ENCODE measurements around the gene ZNF177. TPM values are rescaled to one million over a fixed set of nuclear protein-coding genes. Genes with fewer than 3 reads are reported as not detected.

ZNF177 gene
- total RNA-seq, 1 experiment from 2014 or later: 0.55 TPM

GRCh38 chr19:9329999-9330398, 32.8 kb upstream of the ZNF177 start:
- H3K4me1 ChIP-seq (replicated peaks; ENCODE audit: insufficient read depth): peaks cover under 1% of the 10 kb centered on the region; the same call in 1 of the 2 replicates
- DNase-seq: no peak
- TF ChIP-seq EZH2 (IDR thresholded peaks at IDR 0.05; ENCODE audit: low read depth) (no peak), CTCF (conservative IDR thresholded peaks at IDR 0.05) (no peak)
- POLR2A ChIA-PET (ENCODE audit: unreplicated experiment): no interaction called here
- H3K36me3 ChIP-seq (ENCODE audit: low read depth): peaks cover 48% of the 10 kb centered on the region
- peaks cover 86% of the 10 kb centered on the region for H3K9me3 ChIP-seq (ENCODE audit: insufficient read depth, low read depth)
- no peaks in the 10 kb centered on the region for H3K9me2 ChIP-seq (ENCODE audit: insufficient read depth)
- BruUV-seq (replicated peaks): no TSS peak
- H4K20me1 ChIP-seq (ENCODE audit: insufficient read depth): no peaks in the 10 kb centered on the region
- H3K4me2 ChIP-seq: no peak overlapping the region
- no peaks in the 10 kb centered on the region for H3K27me3 ChIP-seq (ENCODE audit: insufficient read depth, low read depth)
- no peaks in the 10 kb centered on the region; the same call in 1 of the 2 replicates for H3F3A ChIP-seq (ENCODE audit: insufficient read depth, low read depth)
- H3K27ac ChIP-seq: no peak overlapping the region
- H2AFZ ChIP-seq: no peak overlapping the region
- intact Hi-C loops (cut with micrococcal nuclease; ENCODE audit: unreplicated experiment): no loop called here
- H3K79me2 ChIP-seq (ENCODE audit: low read depth): peaks cover 4% of the 10 kb centered on the region
- no peak overlapping the region for H3K4me3 ChIP-seq
- CTCF ChIA-PET: no interaction called here

- DNase-seq: no peak
- intact Hi-C loops (cut with micrococcal nuclease; ENCODE audit: unreplicated experiment): no loop called here
- H3K4me1 ChIP-seq (replicated peaks; ENCODE audit: insufficient read depth): no peaks in the 10 kb centered on the region
- ChIA-PET CTCF (no interaction called here), POLR2A (ENCODE audit: unreplicated experiment) (no interaction called here)
- H3K9me3 ChIP-seq (ENCODE audit: insufficient read depth, low read depth): peaks cover 69% of the 10 kb centered on the region
- BruUV-seq (replicated peaks): no TSS peak
- H3K4me2 ChIP-seq: no peak overlapping the region
- H3F3A ChIP-seq (ENCODE audit: insufficient read depth, low read depth): no peaks in the 10 kb centered on the region
- H3K27me3 ChIP-seq (ENCODE audit: insufficient read depth, low read depth): no peaks in the 10 kb centered on the region
- H3K9me2 ChIP-seq (ENCODE audit: insufficient read depth): no peaks in the 10 kb centered on the region
- no peak for TF ChIP-seq CTCF (conservative IDR thresholded peaks at IDR 0.05)
- H3K27ac ChIP-seq: no peak overlapping the region
- peaks cover 28% of the 10 kb centered on the region for H3K36me3 ChIP-seq (ENCODE audit: low read depth)
- H2AFZ ChIP-seq: no peak overlapping the region
- H3K79me2 ChIP-seq (ENCODE audit: low read depth): no peaks in the 10 kb centered on the region
- no peak overlapping the region for H3K4me3 ChIP-seq
- no peaks in the 10 kb centered on the region for H4K20me1 ChIP-seq (ENCODE audit: insufficient read depth)
Observed at GRCh38 chr19:9342610-9343304, 20.1 kb upstream of the ZNF177 start.

- DNase-seq: no peak
- BruUV-seq (replicated peaks): no TSS peak
- peaks cover 21% of the 10 kb centered on the region for H3K36me3 ChIP-seq (ENCODE audit: low read depth)
Observed at GRCh38 chr19:9345005-9345404, 17.8 kb upstream of the ZNF177 start.

More at GRCh38 chr19:9345005-9345404, 17.8 kb upstream of the ZNF177 start:
- no peak for TF ChIP-seq CTCF (conservative IDR thresholded peaks at IDR 0.05)
- TF ChIP-seq EZH2 (IDR thresholded peaks at IDR 0.05; ENCODE audit: low read depth): no peak
- H3K4me3 ChIP-seq: no peak overlapping the region
- no peak overlapping the region for H3K27ac ChIP-seq
- H4K20me1 ChIP-seq (ENCODE audit: insufficient read depth): no peaks in the 10 kb centered on the region
- H2AFZ ChIP-seq: no peak overlapping the region
- POLR2A ChIA-PET (ENCODE audit: unreplicated experiment): no interaction called here
- no peaks in the 10 kb centered on the region for H3K4me1 ChIP-seq (replicated peaks; ENCODE audit: insufficient read depth)
- H3K27me3 ChIP-seq (ENCODE audit: insufficient read depth, low read depth): no peaks in the 10 kb centered on the region
- H3K4me2 ChIP-seq: no peak overlapping the region
- no peaks in the 10 kb centered on the region; the same call in 1 of the 2 replicates for H3F3A ChIP-seq (ENCODE audit: insufficient read depth, low read depth)
- H3K79me2 ChIP-seq (ENCODE audit: low read depth): no peaks in the 10 kb centered on the region
- H3K9me2 ChIP-seq (ENCODE audit: insufficient read depth): no peaks in the 10 kb centered on the region
- peaks cover 68% of the 10 kb centered on the region for H3K9me3 ChIP-seq (ENCODE audit: insufficient read depth, low read depth)
- intact Hi-C loops (cut with micrococcal nuclease; ENCODE audit: unreplicated experiment): no loop called here
- CTCF ChIA-PET: no interaction called here

All from PC-9 (cell line).